Measurements from ENCODE around the gene RGS6. TPM values are rescaled to one million over a fixed set of nuclear protein-coding genes. Genes with fewer than 3 reads are reported as not detected.

The RGS6 gene
- total RNA-seq, 2 donors from 2014 or later = 0.15 to 0.45 TPM

DNA sequence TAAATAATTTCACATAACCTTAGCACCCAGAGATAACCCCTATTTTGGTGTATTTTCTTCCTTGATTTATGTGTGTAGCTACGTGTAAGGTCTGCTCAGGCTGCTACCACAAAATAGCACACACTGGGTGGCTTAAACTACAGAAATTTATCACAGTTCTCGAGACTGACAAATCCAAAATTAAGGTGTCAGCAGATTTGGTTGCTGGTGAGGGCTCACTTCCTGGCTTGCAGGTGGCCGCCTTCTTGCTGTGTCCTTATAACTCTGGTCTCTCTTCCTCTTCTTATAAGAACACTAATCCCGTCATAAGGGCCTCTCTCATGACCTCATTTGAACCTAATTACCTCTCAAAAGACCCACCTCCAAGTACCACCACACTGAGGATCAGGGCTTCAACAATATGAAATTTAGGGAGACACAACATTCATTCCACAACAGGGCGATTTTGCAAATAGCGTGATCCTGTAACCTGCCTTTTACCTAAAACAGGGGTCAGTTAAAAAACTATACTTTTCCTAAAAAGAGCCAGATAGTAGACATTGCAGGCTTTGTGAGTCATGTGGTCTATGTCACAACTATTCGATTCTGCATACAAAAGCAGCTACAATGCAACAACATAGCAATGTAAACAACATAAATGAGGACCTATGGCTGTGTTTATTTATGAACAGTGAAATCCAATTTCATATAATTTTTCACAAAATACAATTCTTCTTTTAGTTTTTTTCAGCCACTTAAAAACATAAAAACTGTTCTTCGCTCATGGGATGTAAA lies 589.9 kb downstream of the RGS6 start:
- intact Hi-C loops (cut with DNase I) = no loop called here
- no peak overlapping the region for H3K27ac ChIP-seq
- no peak overlapping the region for H3K4me3 ChIP-seq
- H3K36me3 ChIP-seq = no peaks in the 10 kb centered on the region
- TF ChIP-seq, protein P1, sequence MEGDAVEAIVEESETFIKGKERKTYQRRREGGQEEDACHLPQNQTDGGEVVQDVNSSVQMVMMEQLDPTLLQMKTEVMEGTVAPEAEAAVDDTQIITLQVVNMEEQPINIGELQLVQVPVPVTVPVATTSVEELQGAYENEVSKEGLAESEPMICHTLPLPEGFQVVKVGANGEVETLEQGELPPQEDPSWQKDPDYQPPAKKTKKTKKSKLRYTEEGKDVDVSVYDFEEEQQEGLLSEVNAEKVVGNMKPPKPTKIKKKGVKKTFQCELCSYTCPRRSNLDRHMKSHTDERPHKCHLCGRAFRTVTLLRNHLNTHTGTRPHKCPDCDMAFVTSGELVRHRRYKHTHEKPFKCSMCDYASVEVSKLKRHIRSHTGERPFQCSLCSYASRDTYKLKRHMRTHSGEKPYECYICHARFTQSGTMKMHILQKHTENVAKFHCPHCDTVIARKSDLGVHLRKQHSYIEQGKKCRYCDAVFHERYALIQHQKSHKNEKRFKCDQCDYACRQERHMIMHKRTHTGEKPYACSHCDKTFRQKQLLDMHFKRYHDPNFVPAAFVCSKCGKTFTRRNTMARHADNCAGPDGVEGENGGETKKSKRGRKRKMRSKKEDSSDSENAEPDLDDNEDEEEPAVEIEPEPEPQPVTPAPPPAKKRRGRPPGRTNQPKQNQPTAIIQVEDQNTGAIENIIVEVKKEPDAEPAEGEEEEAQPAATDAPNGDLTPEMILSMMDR (IDR thresholded peaks at IDR 0.05) = no peak
- no peaks in the 10 kb centered on the region for H3K9me3 ChIP-seq
- H3K4me1 ChIP-seq = no peaks in the 10 kb centered on the region
- H3K9ac ChIP-seq (ENCODE audit: low read depth in 2 of 2, low read length in 2 of 2) = no peak overlapping the region
- DNase-seq = no peak
- no peaks in the 10 kb centered on the region for H3K27me3 ChIP-seq

DNA sequence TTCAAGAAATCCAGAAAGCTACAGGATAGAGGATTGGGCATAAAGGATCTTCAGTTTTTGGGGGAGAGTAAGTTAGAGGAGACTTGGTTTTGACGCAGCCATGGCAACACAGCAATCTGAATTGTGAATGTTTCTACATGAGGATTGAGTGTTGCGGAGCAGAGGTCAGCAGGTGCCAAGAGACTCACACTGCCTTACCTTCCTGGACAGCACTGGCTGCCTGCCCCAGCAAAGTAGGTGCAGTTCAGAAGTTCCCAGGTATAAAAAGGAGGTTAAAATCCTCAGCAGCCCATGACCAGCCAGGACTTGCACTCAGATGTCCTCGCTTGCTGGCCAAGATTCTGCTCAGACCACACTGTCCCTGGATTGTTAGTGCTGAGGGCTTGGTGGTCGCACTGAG lies 590.6 kb downstream of the RGS6 start:
- intact Hi-C loops (cut with DNase I) = no loop called here
- Histone ChIP-seq H3K36me3 (no peaks in the 10 kb centered on the region), H3K4me3 (no peak overlapping the region), H3K9me3 (no peaks in the 10 kb centered on the region), H3K9ac (ENCODE audit: low read depth in 2 of 2, low read length in 2 of 2) (no peak overlapping the region), H3K27me3 (no peaks in the 10 kb centered on the region), H3K27ac (no peak overlapping the region), H3K4me1 (no peaks in the 10 kb centered on the region)
- TF ChIP-seq, protein P1 (IDR thresholded peaks at IDR 0.05) = no peak
- DNase-seq = no peak

DNA sequence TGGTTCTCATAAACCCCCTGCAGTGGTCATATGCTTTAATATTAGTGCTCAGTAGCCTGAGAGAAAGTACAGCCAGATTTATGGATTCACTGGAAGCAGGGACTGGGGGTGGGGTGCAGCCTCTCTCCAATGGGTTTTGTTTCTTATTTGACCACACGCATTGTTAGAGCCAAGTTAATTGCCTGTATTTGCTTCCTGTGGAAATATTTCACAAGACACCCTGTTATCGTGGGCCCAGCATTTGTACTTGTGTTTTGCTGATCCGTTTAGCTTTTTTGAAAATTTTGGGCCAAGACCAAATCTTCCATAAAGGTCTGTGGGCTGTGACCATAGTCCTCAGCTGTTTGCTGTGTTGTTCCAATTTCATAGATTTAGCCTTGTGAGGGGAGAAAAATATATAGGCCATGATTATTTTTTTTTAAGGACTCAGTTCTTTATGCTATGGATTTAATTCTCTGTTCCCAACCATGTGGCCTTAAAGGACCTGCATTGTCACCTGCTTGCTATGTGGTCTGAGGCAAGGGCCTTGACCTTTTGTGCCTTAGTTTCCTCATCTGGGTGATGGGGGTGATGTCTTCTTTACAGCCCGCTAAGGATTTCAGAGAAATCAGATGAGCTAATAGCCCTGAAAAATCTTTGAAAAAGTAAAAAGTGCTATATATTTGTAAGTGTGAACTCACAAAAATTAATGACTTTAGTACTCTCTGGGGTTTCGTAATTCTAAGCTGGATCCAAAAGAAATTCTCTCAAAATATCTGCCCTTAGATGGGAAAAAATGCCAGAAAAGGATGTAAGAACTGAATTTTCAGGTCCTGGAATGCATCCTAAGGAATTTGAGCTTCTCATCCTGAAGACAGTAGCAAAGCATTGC lies 591.4 kb downstream of the RGS6 start:
- intact Hi-C loops (cut with DNase I) = no loop called here
- TF ChIP-seq, protein P1 (IDR thresholded peaks at IDR 0.05) = no peak
- no peak for DNase-seq

DNA sequence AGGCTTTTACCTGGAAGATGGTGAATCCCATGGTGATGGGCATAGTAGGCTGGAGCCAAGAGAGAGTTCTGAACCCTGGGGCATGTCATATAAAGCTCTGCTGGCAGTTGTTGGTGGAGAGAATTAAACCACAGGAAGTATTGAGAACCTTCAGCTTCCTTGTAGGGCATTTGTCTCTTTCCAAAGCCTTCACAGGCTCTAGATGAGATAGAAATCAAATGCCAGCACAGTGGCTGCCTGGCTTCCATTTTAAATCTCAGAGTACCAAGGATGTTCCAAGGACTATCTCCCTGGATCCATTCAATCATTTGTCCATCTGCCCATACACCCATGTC lies 592.0 kb downstream of the RGS6 start:
- no peak for DNase-seq
- Histone ChIP-seq H3K4me1 (no peaks in the 10 kb centered on the region), H3K9me3 (no peaks in the 10 kb centered on the region), H3K9ac (ENCODE audit: low read depth in 2 of 2, low read length in 2 of 2) (no peak overlapping the region), H3K36me3 (no peaks in the 10 kb centered on the region), H3K27me3 (no peaks in the 10 kb centered on the region), H3K4me3 (no peak overlapping the region), H3K27ac (no peak overlapping the region)
- TF ChIP-seq, protein P1 (IDR thresholded peaks at IDR 0.05) = no peak
- intact Hi-C loops (cut with DNase I) = no loop called here

More for the DNA sequence above, 591.4 kb downstream of the RGS6 start:
- H3K27me3 ChIP-seq = no peaks in the 10 kb centered on the region
- no peaks in the 10 kb centered on the region for H3K9me3 ChIP-seq
- no peaks in the 10 kb centered on the region for H3K36me3 ChIP-seq
- H3K9ac ChIP-seq (ENCODE audit: low read depth in 2 of 2, low read length in 2 of 2) = no peak overlapping the region
- no peak overlapping the region for H3K4me3 ChIP-seq
- H3K4me1 ChIP-seq = no peaks in the 10 kb centered on the region
- H3K27ac ChIP-seq = no peak overlapping the region

DNA sequence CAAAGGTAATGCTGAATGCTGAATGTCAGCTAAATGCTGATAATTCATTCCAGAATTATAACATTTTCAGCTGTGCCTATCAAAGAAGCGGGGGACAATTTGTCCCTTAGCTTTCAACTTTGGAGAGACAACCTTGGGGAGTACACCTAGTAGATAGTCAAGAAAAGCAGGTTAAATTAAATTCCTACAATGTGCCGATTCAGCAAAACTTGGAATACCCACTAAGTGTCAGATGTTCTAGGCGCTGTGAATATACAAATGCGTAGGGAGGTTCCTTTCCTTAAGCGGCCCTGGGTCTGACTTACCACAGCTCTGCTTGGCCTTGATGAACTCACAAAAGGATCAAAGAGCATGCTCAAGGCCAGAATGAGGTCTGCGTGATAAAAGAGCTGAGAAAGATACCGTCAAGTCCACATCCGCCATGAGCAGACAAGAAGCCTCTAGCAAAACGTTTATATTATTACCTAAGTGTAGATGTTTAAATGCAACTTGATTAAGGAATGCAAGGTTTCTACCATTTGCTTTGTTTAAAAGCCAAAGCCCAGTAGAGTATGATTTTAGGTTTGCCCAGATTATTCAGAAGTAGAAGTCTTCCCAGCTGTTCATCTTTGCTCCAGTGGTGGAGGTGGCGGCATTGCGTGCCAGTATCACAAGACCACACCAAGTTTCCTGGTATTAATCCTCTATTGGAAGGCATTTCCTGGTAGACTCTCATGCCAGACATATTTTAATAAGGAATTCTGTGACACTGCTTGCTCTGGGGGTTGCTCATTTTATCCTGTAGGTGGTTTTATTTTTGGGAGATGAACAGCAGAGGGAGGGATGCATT lies 593.1 kb downstream of the RGS6 start:
- Histone ChIP-seq H3K4me1 (no peaks in the 10 kb centered on the region), H3K9ac (ENCODE audit: low read depth in 2 of 2, low read length in 2 of 2) (no peak overlapping the region), H3K27me3 (no peaks in the 10 kb centered on the region), H3K4me3 (no peak overlapping the region), H3K9me3 (no peaks in the 10 kb centered on the region), H3K27ac (no peak overlapping the region), H3K36me3 (no peaks in the 10 kb centered on the region)
- no peak for DNase-seq
- TF ChIP-seq, protein P1 (IDR thresholded peaks at IDR 0.05) = no peak
- intact Hi-C loops (cut with DNase I) = no loop called here

Data from colonic mucosa (tissue), 4 donors.